SK-N-MC (cell line): ENCODE data around the gene EGFL7.

Source experiments
- EZH2 ChIP-seq: fragments of 200-600 bp; sonication (generic); IDR thresholded peaks from one replicate; pipeline ENCODE4 v1.6.1; 2017; ENCODE audit warnings: antibody characterized with exemption
- POLR2AphosphoS5 ChIP-seq: IDR thresholded peaks from 2 replicates; pipeline ENCODE4 v1.6.1; 2012; ENCODE audit warnings: mild to moderate bottlenecking, low read depth, low read length, borderline replicate concordance

DNA sequence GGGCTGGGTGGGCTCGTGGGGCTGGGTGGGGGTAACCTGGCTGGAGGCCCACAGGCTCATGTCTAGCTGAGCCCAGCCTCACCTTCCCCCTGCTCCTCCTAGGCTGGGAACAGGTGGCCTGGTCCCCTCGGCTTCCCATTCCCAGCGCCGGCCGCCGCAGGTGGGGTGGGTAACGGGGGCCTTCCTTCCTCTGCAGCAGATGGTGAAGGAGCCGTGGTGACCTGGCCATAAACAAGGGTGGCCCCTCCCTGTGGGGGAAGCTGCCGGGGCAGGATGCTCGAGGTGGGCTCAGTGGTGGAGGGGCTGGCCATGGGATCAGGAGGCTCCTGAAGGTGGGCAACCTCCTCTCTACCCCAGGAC is 41.0 kb upstream of the EGFL7 start:
- TF ChIP-seq EZH2 (no peak), POLR2AphosphoS5 (no peak)
